GM19467 (cell line): ENCODE measurements around the gene UMPS.
A peak's percentile ranks its signal among the peaks of the same experiment; 100 is the strongest.

Source experiments
- ATAC-seq: cut with Tn5 transposase; IDR thresholded peaks from one replicate; pipeline ENCODE4 v1.9.1; 2021; ENCODE audit warnings: mild to moderate bottlenecking, moderate library complexity; ENCODE audit not compliant: unreplicated experiment

The UMPS gene

GRCh38 chr3:124730129-124730940 lies at the start of gene UMPS:
Gene UMPS (plus strand): TSS chr3:124730452. CDS start chr3:124730472, 20 bp downstream.
- ATAC-seq = peak; percentile 98

- ATAC-seq = no peak
These were observed 49.7 kb upstream of the UMPS start for GRCh38 chr3:124680521-124680920.

GRCh38 chr3:124682263-124682662 lies 48.0 kb upstream of the UMPS start:
- no peak for ATAC-seq

GRCh38 chr3:124684459-124684858 lies 45.8 kb upstream of the UMPS start:
- no peak for ATAC-seq

- ATAC-seq = no peak
These were observed 45.2 kb upstream of the UMPS start for GRCh38 chr3:124685067-124685466.

GRCh38 chr3:124685481-124685880 lies 44.8 kb upstream of the UMPS start:
- ATAC-seq = no peak

- ATAC-seq = no peak
These were observed 44.1 kb upstream of the UMPS start for GRCh38 chr3:124686028-124686670.

GRCh38 chr3:124688581-124689454 lies 41.4 kb upstream of the UMPS start:
- ATAC-seq = no peak

GRCh38 chr3:124691599-124691998 lies 38.7 kb upstream of the UMPS start:
- ATAC-seq = no peak

GRCh38 chr3:124694486-124694885 lies 35.8 kb upstream of the UMPS start:
- no peak for ATAC-seq

- no peak for ATAC-seq
These were observed 34.9 kb upstream of the UMPS start for GRCh38 chr3:124695369-124695768.

GRCh38 chr3:124696006-124696405 lies 34.2 kb upstream of the UMPS start:
- no peak for ATAC-seq

GRCh38 chr3:124697302-124697701 lies 33.0 kb upstream of the UMPS start:
- no peak for ATAC-seq

GRCh38 chr3:124698030-124698770 lies 32.1 kb upstream of the UMPS start:
- ATAC-seq = no peak

- ATAC-seq = no peak
These were observed 31.2 kb upstream of the UMPS start for GRCh38 chr3:124699051-124699450.

- no peak for ATAC-seq
These were observed 30.4 kb upstream of the UMPS start for GRCh38 chr3:124699686-124700396.

GRCh38 chr3:124700880-124701684 lies 29.2 kb upstream of the UMPS start:
- no peak for ATAC-seq

- no peak for ATAC-seq
These were observed 28.6 kb upstream of the UMPS start for GRCh38 chr3:124701687-124702086.

- no peak for ATAC-seq
These were observed 27.3 kb upstream of the UMPS start for GRCh38 chr3:124702950-124703349.
